NCI-H2107 treated with DMSO at 0.1 percent for 48 hours (cell line): ENCODE data around the gene STBD1.
"Not testable (repeated sequence)": the region's sequence is repeated elsewhere in the genome, so short reads cannot be mapped to it uniquely, and the experiment has no call there.

Source experiments
- DNase-seq: peaks from one replicate; lab custom pipeline; 2025; ENCODE audit not compliant: unreplicated experiment; lab: John Stamatoyannopoulos, UW

STBD1 gene

DNA sequence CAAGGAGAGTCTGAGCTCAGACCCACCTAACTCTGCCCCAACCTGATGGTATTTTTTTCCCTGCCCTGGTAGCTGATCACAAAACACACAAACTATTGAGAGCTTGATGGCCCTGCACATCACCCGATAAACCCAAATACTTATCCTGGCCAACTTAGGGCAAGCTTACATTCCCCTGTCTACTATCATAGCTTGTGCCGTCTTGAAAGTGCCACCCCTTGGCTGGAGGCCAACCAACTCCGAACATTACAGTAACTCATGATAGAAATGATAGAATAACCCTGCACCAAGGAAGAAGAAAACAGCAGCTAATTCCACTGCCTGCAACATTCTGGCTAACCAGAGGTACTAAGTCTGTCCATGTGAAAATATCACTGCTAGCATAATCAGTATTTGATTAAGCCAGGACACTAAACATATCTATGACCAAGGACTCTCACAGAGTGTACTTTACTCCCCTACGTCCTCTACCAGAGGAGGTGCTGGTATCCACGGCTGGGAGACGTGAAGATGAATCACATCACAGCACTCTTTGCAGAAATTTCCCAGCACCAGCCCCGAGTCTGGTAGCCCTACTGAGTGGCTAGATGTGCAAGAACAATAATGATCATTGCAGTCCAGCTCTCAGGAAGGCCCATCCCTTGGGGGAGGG is 8.9 kb downstream of the STBD1 start:
- no peak for DNase-seq

DNA sequence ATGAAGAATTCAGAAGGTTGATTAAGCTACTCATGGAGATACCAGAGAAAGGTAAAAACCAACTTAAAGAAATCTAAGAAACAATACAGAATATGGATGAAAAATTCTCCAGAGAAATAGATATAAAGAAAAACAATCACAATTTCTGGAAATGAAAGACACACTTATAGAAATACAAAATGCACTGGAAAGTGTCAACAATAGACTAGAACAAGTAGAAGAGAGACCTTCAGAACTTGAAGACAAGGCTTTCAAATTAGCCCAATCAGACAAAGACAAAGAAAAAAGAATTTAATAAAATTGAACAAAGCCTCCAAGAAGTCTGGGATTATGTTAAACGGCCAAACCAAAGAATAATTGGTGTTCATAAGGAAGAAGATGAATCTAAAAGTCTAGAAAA is 9.6 kb downstream of the STBD1 start:
- DNase-seq: no peak

DNA sequence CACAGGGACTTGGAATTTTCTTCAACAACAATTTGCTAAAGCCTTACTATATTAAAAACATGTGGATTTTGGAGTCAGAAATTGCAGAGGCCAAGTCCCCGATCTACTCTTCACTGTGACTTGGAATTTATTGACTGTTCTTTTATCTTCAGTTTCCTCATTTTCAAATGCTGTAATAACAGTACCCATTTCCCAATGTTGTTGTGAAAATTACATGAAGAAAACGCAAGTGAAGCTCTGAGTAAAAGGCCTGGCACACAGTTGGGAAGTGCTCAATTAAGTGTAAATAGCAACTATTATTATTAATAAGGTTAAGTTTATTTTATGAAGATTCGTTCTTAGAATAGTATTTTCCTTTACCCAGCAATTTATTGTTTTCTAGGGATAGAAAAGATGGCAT is 15.7 kb downstream of the STBD1 start:
- no peak for DNase-seq

DNA sequence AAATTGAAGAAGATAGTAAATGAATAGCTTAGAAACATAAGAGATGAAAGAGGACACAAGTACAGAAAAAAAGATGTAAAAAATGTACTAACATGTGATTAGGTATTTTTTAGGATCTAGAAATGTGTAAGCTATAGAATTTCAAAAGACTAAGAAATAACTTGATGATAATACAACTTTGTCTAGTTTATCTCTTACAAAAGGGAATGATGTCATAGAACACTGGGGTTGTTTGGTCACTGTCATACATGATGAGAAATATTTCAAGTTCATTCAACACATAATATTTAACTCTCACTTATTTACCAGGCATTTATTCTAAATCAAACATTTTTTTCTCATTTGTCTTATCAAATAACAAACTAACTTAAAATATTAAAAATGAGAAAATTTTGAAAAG is 18.5 kb downstream of the STBD1 start:
- no peak for DNase-seq

DNA sequence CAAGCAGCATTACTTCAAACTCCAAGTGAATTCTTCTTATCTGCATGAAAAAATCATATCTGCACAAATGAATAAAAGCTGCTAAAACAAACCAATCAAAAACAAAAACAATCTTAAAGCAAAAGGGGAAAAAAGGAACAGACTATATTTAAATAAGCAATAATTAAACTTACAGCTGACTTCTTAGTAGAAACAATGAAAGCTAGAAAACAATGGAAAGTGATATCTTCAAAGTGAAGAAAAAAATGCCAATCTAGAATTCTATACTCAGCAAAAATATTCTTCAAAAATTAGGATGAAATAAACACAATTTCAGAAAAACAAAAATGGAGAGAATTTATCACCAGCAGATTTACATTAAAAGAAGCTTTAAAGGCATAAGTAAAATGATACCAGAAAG is 20.0 kb downstream of the STBD1 start:
- DNase-seq: no peak

DNA sequence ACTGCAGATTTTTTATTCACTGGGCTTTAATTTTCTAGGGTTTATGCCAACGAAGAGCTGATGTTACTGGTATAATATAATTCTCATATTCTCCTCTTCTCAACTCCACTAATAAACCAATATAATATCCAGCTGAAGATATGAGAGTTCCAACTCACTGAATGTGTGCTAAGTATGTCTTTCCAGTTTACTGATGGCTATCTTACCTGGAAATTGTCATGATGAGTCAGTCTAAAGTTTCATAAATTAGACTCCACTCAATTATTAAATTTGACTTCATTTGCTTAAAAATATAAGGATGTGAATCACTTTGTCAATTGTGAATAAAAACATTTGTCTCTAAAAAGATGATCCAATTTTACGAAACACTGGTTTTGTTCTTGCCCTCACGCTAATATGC is 28.4 kb downstream of the STBD1 start:
- no peak for DNase-seq

DNA sequence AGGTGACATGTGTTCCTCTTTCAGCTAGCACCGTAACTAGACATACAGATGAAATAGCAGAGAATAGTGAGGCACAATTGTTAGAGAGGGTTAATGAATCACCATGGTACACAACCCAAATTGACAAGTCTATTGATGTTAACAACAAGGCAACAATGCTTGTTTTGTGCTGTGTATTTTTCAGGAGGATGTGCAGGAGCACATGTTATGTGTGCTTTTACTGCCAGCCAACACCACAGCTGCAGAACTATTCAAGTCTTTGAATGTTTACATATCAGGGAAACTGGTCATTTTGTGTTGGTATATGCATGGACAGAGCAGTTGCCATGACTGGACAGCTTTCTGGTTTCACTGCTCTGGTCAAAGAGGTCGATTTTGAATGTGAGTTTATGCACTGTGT is 32.8 kb downstream of the STBD1 start:
- no peak for DNase-seq

DNA sequence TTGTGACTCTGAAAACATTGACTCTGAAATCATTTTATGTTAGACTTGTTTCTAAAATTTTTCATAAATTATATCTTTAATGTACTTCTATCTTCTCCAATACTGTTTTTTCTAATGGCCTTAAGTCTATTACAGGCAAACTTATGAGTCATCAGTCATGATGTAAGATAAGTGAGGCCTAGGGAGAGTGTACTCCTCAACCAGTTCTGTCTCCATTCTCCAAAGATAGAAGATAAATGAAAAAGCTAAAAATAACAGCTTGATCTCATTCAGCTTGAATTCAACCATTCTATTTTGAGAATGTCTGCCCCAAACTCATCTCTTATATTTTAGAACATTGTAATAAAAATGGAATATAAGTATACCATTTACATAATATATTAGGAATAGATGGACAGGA is 34.5 kb downstream of the STBD1 start:
- DNase-seq: no peak

DNA sequence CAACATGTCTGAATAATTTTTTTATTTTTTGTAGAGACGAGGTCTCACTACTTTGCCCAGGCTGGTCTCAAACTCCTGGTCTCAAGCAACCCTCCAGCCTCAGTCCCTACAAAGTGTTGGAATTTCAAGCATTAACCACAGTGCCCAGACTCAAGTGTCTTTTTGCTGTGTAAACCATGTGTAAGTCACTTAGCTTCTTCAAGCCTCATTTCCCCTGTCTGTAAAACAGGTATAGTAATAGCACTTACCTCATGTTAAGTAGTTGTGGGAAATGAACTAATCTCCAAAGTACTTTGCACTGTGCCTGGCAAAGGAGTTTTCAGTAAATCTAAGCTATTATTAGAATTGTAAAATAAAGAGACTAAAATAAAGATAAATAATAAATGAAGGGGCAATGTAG is 35.7 kb downstream of the STBD1 start:
- DNase-seq: no peak

DNA sequence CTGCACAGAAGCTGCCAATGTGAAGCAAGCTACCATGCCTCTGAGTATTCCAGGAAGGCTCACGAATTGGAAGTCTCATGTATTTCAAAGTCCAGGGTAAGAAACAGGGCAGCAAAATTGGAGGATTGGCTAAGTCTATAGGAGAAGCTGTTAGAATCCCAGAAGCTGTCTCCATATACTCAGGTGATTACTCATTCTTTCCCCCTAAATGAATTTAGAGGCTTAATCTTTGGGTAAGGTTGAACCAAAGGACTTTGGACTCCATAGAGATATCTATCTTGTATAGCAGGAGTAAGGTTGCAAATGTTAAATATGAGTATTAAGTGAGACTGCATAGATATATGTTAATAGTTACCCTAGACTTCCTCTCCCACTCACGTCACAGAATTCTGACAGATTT is 36.3 kb downstream of the STBD1 start:
- DNase-seq: no peak

DNA sequence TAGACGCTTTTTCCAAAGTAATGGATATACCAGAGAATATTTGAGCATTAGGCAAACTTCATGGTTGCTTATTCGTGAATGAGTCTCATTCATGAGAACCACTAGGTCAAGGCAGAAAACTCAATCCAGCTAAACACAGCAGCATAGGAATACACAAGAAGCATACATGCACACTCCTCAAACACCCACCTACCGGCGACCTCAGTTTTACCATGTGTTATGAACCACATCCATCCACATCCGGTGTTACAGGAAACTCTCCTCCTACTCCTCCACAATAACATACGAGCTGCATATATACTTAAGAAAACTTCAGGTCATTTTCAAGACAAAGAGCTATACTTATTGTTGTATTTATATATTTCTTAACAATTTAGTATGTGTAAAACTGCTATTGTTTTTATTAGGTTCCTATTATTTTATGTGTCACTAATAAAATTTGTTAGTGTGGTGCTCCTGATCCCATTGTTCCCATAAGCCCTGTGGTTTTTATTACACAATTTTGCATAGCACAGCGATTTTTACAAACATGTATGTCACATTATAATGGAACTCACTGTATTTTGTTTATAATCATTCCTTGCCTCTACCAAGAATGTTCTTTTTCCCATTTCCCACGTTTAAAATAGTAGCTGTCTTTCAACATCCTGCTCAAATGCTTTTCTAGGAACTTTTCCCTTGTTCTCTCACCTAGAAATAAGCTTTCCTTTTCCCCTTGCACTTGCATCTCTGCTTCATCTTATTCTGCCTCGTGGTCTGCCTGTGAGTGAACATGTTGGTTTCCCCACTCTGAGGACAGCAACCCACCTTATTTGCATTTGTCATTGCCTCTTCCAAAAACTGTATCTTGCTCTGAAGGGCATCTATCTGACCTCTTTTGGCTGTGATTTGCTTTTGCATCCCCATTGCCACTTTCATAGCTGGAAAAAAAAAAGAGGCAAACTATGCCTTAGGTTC is 48.3 kb downstream of the STBD1 start:
- no peak for DNase-seq

DNA sequence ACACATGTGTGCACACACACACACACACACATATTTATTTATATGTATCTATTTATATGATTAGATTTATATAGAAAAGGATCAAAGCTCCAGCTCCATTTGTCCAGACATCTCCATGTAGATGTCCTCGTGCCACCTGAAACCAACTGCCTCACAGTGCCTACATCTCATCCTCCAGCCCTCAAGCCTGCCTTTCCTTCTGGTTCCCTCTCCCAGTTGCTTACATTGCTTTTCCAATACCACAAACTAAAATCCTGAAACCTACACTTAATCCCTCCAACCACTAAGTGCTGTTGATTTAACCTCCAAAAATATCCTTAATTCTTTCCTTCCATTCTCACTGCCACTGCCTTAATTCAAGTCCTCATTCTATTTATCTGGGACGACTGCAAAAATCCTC is 51.4 kb downstream of the STBD1 start:
- DNase-seq: no peak

DNA sequence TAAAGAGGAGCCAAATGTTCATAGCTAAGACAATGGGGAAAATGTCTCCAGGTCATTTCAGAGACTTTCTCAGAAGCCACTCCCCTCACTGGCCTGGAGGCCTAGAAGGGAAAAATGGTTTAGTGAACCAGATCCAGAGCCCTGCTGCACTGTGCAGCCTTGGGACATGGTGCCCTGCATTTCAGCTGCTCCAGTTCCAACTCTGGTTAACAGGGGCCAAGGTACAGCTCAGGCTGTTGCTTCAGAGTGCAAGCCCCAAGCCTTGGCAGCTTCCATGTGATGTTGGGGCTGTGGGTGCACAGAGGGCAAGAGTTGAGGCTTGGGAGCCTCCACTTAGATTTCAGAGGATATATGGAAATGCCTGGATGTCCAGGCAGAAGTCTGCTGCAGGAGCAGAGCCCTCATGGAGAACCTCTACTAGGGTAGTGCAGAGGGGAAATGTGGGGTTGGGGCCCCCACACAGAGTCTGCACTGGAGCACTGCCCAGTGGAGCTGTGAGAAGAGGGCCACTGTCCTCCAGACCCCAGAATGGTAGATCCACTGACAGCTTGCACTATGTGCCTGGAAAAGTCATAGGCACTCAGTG is 53.4 kb downstream of the STBD1 start:
- not testable (repeated sequence) for DNase-seq
